ENCODE data around the gene PLD1.

The PLD1 gene

GRCh38 chr3:171792531-171792930 is 17.8 kb downstream of the PLD1 start:
- no peak for DNase-seq (ENCODE audit: low read depth)

DNA sequence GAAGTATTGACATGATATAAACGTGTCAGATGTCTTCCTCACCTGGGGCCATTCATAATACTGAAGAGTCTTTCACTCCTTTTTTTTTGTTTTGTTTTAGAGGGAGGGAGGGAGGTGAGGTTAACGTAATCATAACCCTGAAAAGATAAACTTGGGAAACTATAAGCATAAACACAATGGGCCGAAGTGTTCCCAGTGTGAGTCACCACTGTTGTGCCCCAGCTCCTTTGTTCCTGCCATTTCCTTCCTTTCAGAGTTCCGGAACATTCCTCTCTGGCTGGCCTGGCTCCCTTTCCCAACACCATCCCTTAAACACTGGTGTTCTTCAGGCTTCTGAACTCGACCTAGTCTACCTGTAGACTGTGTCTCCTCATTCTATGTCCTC is 18.6 kb downstream of the PLD1 start:
- DNase-seq (ENCODE audit: low read depth), result no peak

DNA sequence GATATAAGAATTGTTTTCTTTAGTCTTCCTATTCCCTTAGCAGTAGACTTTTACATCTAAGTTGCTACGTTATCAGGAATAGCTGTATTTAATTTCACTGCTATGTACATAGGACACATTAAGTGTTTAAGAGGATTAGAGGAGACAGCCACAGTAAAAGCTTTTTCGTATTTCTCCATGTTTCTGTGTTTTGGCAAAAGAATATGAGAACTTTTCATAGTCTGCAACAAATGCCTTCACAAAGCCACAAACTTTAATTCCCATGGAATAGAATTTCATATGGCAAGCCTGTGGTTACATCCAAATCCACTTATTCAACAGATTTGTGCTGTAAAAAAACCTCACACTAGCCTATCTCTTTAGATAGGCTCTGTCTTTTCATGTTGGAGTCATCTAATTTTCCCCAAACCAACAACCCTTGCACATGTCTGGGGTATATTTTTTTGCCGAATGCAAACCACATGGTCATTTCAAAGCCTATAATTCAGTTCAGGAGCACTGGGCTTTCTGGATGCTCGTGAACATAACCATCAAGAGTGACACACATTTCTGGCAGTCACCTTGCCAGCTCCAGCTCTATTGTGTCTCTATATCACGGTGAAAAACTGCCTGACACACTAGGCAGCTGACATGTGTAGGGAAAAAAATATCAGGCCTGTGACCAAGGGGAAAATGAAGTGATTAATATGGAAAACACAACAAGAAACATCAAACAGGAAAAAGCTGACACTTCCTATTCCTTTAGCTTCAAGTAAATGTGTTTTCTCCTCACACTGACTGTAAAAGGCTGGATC is 19.2 kb downstream of the PLD1 start:
- DNase-seq (ENCODE audit: low read depth), result no peak

DNA sequence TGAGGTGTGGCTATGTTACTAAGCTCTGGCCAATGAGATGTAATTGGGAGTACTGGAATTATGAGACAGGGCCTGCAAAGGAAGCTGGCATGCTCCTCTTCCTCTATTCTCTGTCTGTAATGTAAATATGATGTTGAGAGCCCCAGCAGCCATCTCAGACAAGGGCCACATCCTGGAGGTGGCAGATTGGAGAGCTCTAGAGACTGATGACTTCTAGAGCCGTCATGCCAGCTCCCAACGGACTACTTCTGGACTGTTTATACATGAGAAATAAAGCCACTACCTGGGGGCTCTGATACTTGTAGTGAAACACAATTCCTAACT is 19.7 kb downstream of the PLD1 start:
- no peak for DNase-seq (ENCODE audit: low read depth)

DNA sequence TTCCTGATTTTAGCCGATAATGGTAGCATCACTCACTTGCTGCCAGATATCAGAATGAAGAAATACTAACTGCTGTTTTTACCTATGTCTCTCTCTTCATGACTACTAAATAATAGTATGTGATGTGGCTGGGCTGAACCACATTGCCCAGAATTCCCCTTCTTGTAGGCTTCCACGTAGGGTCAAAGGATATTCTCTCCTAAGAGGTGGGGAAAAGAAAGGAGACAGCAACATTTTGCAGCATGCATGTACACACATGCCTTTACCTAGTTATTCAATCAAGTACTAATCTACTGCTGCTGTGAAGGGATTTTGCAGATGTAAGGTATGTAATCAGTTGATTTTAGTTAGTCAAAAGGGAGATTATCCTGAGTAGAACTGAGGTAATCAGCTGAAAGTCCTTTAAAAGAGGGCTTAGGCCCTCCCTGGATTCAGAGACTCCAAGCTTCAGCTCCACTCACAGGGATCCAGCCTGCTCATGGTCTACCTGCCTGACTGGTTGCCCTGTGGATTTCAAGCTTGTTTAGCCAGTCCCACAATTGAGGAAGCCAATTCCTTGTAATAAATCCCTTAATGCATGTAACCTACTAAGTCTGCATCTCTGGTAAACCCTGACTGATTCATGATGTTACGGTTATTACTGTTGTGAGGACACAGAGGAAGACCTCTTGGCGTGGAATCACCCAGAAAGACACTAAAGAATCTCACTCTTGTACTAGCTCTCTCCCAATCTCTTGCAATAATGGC is 20.4 kb downstream of the PLD1 start:
- no peak for DNase-seq (ENCODE audit: low read depth)

GRCh38 chr3:171788546-171789351 is 21.5 kb downstream of the PLD1 start:
- DNase-seq (ENCODE audit: low read depth), result no peak

DNA sequence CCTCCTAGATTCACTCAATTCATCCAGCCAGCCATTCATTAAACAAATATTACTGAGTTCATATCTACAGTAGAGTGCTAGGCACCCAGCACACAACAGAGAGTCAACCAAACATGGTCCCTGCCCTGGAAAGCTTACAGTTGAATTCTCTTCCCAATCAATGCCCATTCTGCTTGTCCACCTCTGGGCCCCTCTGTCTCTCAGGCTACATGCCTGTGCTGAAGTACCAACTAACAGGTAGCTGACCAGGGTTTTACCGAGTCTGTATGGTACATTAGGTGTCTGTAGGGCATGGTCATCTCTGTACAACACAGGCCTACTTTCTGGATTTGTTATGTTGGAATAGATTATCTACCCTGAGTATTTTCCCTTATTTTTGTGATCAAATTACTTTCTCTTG is 23.3 kb downstream of the PLD1 start:
- no peak for DNase-seq (ENCODE audit: low read depth)

DNA sequence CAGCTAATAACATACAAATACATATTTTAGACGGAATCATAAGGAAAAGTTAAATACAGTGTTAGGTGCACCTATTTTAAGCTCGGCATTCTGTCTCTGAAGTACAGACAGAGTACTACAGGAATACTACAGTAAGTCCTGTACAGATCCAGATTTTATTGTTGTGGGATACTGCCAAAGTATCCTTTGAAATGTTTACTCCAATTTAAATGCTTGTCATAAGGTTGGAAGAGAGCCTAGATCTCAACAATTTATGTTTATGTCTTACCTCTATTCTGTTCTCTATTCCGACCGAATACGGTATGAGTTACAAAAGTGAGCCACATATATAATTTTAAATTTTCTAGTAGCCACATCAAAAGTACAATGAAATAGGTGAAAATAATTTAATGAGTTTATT is 25.3 kb downstream of the PLD1 start:
- no peak for DNase-seq (ENCODE audit: low read depth)

GRCh38 chr3:171784387-171784786 is 25.9 kb downstream of the PLD1 start:
- no peak for DNase-seq (ENCODE audit: low read depth)

DNA sequence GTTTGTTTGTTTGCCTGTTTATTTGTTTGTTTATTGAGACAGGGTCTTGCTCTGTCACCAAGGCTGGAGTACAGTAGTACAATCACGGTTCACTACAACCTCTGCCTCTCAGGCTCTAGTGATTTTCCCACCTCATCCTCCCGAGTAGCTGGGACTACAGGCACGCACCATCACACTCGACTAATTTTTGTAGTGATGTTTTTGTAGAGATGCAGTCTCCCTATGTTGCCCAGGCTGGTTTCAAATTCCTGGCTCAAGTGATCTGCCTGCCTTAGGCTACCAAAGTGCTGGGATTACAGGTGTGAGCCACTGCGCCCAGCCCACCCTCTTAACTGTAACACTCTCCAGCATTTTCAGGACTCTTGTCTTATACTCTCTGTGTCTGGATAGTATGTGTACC is 26.7 kb downstream of the PLD1 start:
- DNase-seq (ENCODE audit: low read depth), result no peak

DNA sequence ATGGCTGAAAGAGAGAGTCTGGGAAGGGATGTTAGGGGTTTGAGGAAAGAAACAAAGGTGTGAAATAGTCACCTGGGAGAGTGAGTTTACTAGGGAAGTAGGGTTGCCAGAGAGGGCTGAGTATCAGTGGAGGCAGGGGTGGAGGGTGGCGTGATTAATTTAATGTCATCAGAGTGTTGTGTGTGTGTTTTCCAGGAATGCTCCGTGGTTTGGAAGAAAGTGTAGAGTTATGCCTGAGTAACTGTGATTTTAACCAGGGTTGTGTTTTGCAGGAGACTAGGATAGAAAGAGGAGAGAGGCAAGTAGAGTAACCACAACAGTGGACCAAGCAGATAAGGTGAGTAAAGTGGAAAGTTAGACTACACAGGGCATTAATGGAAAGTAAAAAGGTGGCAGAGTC is 27.2 kb downstream of the PLD1 start:
- no peak for DNase-seq (ENCODE audit: low read depth)

DNA sequence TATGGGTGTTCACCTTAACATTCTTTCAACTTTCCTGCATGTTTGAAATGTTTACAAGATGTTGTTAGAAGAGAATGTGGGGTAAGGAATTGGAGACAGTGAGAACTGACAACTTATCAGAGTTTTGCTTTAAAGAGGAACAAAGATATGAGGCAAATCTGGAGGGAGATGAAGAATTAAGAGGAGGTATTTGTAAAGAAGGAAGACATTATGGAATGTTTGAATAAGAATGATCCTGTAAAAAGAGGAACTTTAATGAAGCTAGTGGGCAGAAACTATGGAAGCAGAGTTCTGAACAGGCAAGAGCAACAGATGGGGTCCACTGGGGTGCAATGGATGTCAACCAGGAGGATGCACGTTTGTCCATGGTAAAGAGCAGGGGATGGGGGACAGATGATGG is 27.7 kb downstream of the PLD1 start:
- no peak for DNase-seq (ENCODE audit: low read depth)

DNA sequence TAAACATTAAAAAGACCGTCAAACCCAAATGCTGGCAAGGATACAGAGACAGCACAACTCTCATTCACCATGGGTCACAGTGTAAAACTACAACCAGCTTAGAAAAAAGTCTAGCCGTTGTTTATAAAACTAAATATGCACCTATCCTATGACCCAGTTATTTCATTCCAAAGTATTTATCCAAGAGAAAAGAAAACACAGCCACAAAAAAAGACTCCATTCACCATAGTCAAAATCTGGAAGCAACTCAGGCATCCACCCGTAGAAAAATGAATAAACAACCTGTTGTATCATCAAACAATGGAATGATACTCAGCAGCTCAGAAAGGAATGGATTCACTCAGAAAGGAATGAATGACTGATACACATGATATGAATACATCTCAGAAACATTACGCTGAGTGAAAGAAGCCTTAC is 28.6 kb downstream of the PLD1 start:
- DNase-seq (ENCODE audit: low read depth), result no peak

- DNase-seq (ENCODE audit: low read depth), result no peak
These were observed 31.8 kb downstream of the PLD1 start for GRCh38 chr3:171778493-171778892.

DNA sequence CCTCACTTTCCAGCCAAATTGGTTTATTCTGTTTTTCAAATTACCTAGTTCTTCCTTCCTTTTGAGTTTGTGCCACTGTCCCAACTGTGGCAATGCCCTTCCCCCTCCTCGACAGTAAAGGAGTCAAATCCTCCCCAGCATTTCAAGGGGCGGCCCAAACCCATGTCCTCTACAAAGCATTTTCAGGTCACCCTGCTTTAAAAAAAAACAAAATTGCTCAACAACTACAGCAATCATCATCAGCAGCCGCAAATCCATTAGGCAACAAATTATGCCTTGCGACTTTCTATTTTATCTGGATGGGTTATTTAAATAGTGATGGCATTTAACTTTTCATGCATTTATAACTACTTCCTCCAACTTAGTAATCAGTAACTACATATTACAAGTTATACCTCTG is 32.7 kb downstream of the PLD1 start:
- no peak for DNase-seq (ENCODE audit: low read depth)

DNA sequence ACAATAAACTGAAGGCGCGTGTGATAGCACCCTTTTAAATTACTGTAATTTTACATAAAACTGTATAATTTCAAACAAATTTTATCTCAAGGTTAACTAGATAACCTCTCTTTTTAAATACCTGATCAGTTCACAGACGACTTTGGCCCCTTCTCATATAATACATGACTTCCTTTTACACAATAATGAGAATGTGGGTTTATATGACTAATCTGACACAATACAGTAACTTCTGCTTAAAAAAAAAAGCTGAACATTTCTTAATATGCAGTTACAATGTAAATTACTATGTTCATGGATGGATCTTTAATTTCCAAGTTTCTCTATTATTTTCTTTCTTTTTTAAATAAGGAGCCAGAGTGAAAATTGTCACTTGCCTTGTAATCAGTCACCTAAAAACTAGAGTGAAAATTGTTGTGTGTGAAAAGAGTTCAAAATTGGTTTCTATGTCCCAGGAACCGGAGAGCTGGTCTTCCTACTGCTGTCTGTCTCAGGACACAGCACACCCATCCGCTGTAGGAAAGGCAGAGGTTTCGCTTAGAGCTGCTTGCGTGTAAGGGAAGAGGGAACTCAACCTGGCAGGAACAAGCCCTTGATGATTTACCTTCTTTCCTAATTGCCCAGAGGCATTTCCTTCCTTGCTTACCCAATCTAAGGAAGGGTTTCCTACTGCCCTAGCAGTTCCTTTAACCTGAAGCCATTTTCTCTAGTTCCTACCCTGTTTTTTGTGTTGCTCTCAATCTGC is 33.3 kb downstream of the PLD1 start:
- no peak for DNase-seq (ENCODE audit: low read depth)

- no peak for DNase-seq (ENCODE audit: low read depth)
These were observed 33.9 kb downstream of the PLD1 start for GRCh38 chr3:171776411-171776810.

DNA sequence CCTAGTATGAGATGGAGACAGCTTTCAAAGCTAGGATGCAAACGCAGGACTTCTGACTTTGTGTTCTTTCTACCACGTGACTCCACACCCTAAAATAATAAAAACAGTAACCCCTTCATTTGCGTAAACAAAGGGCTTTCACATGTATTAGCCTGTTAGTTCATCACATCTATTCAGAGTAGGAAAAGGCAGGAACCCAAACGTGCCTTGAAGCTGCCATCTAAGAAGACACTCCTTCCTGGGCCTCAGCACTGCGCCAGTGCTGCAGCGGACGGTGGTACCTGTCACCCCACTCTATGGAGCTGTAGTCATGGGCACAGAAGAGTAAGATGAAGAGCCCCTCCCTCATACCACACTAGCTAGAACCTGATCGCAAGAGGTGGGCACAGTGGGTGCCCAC is 34.3 kb downstream of the PLD1 start:
- no peak for DNase-seq (ENCODE audit: low read depth)

- no peak for DNase-seq (ENCODE audit: low read depth)
These were observed 35.8 kb downstream of the PLD1 start for GRCh38 chr3:171774521-171774920.

- peak; percentile 27 for DNase-seq (ENCODE audit: low read depth)
These were observed 37.7 kb downstream of the PLD1 start for GRCh38 chr3:171772427-171773056.

DNA sequence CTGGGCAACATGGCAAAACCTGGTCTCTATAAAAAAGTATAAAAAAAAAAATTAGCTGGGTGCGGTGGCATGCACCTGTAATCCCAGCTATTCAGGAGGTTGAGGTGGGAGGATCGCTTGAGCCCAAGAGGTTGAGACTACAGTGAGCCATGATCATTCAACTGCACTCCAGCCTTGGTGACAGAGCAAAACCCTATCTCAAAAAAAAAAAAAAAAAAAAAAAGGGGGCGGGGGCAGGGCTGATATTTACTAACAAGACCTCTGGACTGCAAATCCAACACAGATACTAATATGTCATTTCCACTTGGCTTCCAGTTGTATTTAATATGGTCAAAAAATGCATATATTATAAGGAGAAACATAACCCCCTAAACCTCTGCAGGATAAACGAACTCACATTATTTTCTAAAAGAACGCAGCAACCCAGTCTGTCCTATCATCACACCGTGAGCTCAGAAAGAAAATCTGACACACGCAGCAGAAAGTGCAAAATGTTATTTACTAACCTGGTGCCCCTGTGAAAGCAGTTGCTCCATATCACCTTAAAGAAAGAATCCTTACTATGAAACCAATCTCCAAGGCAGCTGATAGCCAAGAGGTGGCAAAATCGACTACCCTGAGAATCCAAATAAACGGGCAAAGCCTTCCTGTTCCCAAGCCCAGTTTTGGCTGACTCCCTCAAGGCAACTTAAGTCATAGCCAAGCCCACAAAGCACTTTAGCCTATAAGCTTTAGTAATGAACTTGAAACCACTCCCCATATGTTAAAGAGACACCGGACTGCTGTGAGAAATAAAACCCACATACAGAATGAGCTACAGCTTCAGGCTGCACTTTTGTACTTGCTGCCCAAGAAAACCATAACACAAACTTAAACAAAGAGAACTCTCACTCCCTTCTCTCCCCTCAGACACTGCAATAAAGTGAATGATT is 39.3 kb downstream of the PLD1 start:
- no peak for DNase-seq (ENCODE audit: low read depth)

Measured in activated T-cell treated with anti-CD3 and anti-CD28 coated beads for 48 hours (primary cell).